HG03025 (cell line): ENCODE measurements around the gene TRPM4.
"Not testable (repeated sequence)": the region's sequence is repeated elsewhere in the genome, so short reads cannot be mapped to it uniquely, and the experiment has no call there.

ENCODE experiments used
- ATAC-seq: cut with Tn5 transposase; IDR thresholded peaks from one replicate; pipeline ENCODE4 v1.9.1; 2021; ENCODE audit warnings: mild to moderate bottlenecking, moderate library complexity; ENCODE audit not compliant: unreplicated experiment, low FRiP score

Gene TRPM4

GRCh38 chr19:49126575-49126974 lies 31.0 kb upstream of the TRPM4 start:
- ATAC-seq, result no peak

GRCh38 chr19:49127225-49127624 lies 30.4 kb upstream of the TRPM4 start:
- not testable (repeated sequence) for ATAC-seq

- ATAC-seq, result peak; percentile 76
Measured at GRCh38 chr19:49127674-49128544, 29.7 kb upstream of the TRPM4 start.

- ATAC-seq, result no peak
Measured at GRCh38 chr19:49128545-49129237, 28.9 kb upstream of the TRPM4 start.

GRCh38 chr19:49129238-49129583 lies 28.4 kb upstream of the TRPM4 start:
- no peak for ATAC-seq

- no peak for ATAC-seq
Measured at GRCh38 chr19:49130325-49130724, 27.3 kb upstream of the TRPM4 start.

- ATAC-seq, result no peak
Measured at GRCh38 chr19:49132974-49133609, 24.5 kb upstream of the TRPM4 start.

- no peak for ATAC-seq
Measured at GRCh38 chr19:49133621-49134454, 23.8 kb upstream of the TRPM4 start.

- no peak for ATAC-seq
Measured at GRCh38 chr19:49135686-49136085, 21.9 kb upstream of the TRPM4 start.

GRCh38 chr19:49136771-49137171 lies 20.8 kb upstream of the TRPM4 start:
- ATAC-seq, result no peak

GRCh38 chr19:49140951-49141350 lies 16.6 kb upstream of the TRPM4 start:
- no peak for ATAC-seq

- ATAC-seq, result no peak
Measured at GRCh38 chr19:49141352-49141751, 16.2 kb upstream of the TRPM4 start.

- no peak for ATAC-seq
Measured at GRCh38 chr19:49142866-49143335, 14.7 kb upstream of the TRPM4 start.

GRCh38 chr19:49145573-49146407 lies 11.8 kb upstream of the TRPM4 start:
- ATAC-seq, result no peak

GRCh38 chr19:49146408-49146770 lies 11.2 kb upstream of the TRPM4 start:
- not testable (repeated sequence) for ATAC-seq

GRCh38 chr19:49148044-49148682 lies 9.4 kb upstream of the TRPM4 start:
- ATAC-seq, result no peak

- ATAC-seq, result no peak
Measured at GRCh38 chr19:49148784-49149651, 8.6 kb upstream of the TRPM4 start.

GRCh38 chr19:49149652-49150105 lies 7.9 kb upstream of the TRPM4 start:
- ATAC-seq, result no peak
